Activated CD8-positive, alpha-beta memory T cell treated with anti-CD3 and anti-CD28 coated beads, Interleukin-2, amount 50 U/mL, for 48 hours (primary cell): Measurements from ENCODE around the gene SPRY4.
"Not testable (repeated sequence)": the region's sequence is repeated elsewhere in the genome, so short reads cannot be mapped to it uniquely, and the experiment has no call there.

Experiments
- DNase-seq: peaks from one replicate; pipeline ENCODE4 v3.0.0-alpha.2; 2020

SPRY4 gene

DNA sequence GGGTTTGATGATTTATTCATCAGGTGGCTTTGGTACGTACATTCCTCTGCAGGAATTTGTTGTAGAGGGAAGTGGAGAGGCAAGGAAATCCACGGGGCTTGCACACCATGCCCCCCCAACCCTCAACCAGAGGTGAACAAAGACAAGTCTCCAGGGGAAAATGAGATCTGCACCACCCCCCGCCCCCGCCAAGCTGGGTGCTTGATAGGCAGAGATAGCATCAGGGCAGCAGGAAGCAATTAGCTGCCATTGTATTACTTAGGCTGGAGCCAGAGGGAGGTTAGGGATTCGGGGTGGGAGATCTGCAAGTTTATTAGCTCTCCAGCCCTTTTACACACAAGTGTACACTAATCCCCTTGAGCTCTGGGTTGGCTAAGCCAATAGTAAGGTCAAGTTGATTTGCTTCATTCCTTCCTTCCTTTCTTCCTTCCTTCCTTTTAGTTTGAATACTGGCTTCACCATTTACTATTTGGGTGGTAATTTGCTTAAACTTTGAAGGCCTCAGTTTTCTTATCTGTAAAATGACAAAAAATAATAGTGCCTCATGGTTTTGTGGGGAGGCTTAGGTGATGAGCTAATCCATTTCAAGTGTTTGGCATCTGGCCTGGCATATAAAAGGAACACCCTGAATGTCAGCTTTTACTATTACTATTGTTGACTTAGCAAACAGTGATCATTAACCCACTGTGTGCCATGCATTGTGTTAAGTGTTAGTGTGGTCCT is 34.1 kb downstream of the SPRY4 start:
- DNase-seq, result no peak

- no peak for DNase-seq
These were observed 34.9 kb downstream of the SPRY4 start for GRCh38 chr5:142289708-142290576.

- DNase-seq, result no peak
These were observed 36.9 kb downstream of the SPRY4 start for GRCh38 chr5:142287973-142288313.

DNA sequence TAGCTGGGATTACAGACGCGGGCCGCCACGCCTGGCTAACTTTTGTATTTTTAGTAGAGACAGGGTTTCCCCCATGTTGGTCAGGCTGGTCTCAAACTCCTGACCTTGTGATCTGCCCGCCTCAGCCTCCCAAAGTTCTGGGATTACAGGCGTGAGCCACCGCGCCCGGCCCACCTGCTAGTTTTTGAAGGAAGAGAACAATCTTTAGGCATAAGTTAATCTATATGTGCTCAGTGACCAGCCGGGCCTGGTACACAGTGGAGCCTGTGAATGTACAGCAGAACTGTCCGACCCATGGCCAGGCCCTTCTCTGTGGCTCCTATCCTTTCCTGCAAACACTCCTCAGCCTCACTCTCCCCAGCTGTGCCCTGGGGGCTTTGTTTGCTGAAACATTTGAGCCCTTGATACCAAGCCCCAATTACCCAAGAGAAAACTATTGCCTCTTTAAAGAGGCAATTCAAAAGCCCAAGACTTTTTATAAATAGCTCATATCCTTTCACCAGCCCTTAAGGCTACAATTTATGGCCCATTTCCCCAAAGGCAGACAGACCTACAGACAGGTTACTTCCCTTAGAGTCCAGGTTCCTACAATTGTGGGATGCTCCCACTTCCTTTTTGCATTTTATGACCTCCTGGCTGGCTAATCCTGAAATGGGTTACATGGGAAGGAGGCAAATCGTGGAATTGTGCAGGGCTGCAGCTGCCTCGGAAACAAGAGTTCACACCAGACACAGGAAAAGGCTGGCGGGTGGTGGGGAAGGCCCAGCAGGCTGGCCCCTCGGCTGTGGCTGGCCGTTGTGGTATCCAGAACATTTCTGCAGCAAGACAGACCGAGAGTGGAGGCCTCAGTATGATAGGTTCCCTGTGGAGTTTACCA is 37.5 kb downstream of the SPRY4 start:
- no peak for DNase-seq

DNA sequence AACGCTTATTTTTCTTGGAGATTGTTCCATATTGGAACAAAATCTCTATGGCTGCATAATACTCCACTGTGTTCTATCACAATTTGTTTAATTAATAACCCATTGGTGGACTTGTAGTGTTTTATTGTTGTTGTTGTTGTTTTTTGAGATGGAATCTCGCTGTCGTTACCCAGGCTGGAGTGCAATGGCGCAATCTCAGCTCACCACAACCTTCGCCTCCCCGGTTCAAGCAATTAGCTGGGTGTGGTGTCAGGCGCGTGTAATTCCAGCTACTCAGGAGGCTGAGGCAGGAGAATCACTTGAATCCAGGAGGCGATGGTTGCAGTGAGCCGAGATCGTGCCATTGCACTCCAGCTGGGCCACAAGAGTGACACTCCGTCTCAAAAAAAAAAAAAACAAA is 38.7 kb downstream of the SPRY4 start:
- DNase-seq, result no peak

- DNase-seq, result no peak
These were observed 41.5 kb downstream of the SPRY4 start for GRCh38 chr5:142283304-142283703.

DNA sequence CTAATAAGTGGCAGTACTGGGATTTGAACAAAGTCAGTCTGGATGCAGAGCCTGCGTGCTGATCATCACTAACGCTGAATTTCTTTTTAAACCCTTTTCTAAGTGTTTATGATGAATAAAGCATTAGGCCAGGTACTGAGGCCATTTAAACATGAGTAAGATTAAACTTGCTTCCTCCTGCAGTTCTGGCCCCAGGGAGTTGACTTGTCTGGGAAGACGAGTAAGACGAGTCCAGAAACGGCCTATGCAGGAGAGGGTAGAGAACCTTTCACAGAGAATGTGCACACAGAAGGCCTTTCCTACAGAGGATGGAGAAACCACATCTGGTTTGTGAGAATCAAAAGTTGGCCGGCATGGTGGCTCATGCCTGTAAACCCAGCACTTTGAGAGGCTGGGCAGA is 42.9 kb downstream of the SPRY4 start:
- DNase-seq, result no peak

GRCh38 chr5:142281008-142281367 is 43.8 kb downstream of the SPRY4 start:
- DNase-seq, result no peak

- no peak for DNase-seq
These were observed 44.5 kb downstream of the SPRY4 start for GRCh38 chr5:142280066-142281007.

DNA sequence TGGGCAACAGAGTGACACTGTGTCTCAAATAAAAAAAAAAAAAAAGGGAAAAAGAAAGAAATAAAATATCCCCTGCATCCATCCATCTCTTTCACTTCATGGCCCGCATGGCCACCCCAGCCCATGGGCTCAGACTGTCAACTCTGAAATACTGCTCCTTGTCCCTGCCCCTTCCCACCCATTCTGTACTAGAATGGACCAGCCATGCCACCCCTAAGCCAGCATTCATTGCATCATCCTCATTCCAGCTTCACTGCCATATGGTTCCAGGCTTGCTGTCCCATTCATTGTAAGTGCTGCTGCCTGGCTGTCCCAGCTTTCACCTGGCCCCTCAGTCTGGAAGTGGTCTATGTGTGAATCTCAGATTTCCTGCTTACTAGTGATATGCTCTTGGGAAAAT is 46.2 kb downstream of the SPRY4 start:
- no peak for DNase-seq

DNA sequence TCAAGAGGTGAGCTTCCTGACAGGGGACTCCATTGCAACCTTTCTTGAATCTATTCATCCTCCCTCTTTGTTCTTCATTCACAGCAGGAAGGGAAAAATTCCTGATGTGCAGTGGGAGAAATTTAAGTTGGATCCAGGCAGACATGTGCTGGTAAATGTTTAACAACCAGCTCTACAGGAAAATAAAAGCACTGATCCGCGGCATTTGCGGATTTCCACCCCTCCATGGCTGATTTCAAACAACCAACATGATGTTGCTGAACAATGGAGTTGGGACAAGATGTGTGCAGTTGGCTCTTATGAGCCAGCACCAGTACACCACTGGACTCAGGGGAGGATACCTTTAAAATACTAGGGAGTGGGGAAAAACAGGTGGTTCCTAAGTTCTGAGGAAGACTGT is 47.0 kb downstream of the SPRY4 start:
- DNase-seq, result no peak

DNA sequence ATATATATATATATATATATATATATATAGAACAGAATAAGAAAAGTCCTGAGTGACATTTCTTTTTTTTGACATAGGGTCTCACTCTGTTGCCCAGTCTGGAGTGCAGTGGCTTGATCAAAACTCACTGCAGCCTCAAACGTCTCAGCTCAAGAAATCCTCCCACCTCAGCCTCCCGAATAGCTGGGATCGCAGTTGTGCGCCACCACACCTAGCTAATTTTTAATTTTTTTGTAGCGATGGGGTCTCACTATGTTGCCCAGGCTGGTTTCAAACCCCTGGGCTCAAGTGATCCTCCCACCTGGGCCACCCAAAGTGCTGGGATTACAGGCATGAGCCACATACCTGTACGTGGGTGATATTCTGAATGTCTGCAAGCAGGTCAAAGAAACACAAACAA is 48.3 kb downstream of the SPRY4 start:
- DNase-seq, result no peak

DNA sequence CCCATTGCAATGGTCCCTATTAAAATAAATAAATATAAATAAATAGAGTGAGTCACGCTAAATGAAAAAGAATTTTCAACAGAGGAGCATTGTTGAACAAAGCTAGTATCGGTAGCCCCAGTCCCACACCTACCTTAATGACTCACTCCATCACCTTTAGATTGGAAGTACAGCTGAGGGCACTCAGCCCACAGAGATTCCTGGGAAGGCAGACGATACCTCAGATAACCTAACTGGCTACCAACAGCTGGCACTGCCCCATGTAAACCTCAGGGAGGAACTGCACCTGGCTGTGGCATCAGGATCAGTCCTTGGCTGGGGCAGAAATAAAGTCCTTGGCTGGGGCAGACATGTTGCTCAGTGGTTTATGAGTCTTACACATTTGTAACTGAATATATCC is 49.3 kb downstream of the SPRY4 start:
- DNase-seq, result no peak

DNA sequence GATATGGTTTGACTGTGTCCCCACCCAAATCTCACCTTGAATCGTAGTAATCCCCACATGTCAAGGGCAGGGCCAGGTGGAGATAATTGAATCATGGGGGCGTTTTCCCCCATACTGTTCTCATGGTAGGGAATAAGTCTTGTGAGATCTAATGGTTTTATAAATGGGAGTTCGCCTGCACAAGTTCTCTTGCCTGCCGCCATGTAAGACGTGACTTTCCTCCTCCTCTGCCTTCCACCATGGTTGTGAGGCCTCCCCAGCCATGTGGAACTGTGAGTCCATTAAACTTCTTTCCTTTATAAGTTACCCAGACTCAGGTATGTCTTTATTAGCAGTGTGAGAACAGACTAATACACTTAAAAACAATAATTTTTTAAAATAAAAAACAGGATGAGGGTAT is 52.2 kb downstream of the SPRY4 start:
- DNase-seq, result not testable (repeated sequence)

GRCh38 chr5:142264084-142264483 is 60.7 kb downstream of the SPRY4 start:
- DNase-seq, result not testable (repeated sequence)

DNA sequence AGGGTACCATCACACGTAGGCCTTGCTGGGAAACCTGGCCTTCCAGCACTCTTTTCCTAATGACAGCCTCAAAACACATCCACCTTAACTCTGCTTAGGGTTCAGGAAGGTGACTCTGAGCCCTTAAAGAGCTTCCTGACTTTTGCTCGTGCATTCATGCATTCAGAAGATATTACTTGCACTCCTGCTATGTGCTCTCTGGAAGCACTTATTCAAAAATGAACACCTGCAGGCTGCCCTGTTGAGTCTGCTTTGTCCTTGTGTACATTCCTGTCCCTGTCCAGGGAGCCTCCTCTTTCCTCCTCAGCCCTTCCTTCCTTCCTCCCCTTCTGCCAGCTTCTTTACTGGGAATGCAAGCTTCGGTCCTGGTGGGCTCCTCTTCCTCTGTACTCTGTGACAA is 61.5 kb downstream of the SPRY4 start:
- DNase-seq, result no peak

- no peak for DNase-seq
These were observed 62.1 kb downstream of the SPRY4 start for GRCh38 chr5:142262683-142263082.
